Measurements from ENCODE around the gene WNT3A. TPM values are rescaled to one million over a fixed set of nuclear protein-coding genes. Genes with fewer than 3 reads are reported as not detected.

Gene WNT3A
- total and polyA plus RNA-seq, 2 experiments from 2014 or later: 0.07 to 0.65 TPM

GRCh38 chr1:228097333-228098081 is 90.7 kb downstream of the WNT3A start (continued):
- TF ChIP-seq ZNF462 (CRISPR knock-in tag; IDR thresholded peaks at IDR 0.05) (no peak), ZNF331 (CRISPR knock-in tag; IDR thresholded peaks at IDR 0.05; ENCODE audit: low read depth) (no peak), ETS1 (IDR thresholded peaks at IDR 0.05) (no peak), EZH2 (IDR thresholded peaks at IDR 0.05; ENCODE audit: low read depth, unreplicated experiment) (no peak), CTCF (conservative IDR thresholded peaks at IDR 0.05; ENCODE audit: low read depth in 2 of 2) (no peak)

Measured in GM23338 (cell line).